A673 (cell line): ENCODE results near the gene EML6. TPM values are rescaled to one million over a fixed set of nuclear protein-coding genes. Genes with fewer than 3 reads are reported as not detected.

ENCODE experiments used
- BruUV-seq: library from RNA; stranded (reverse); fragments of 400-500 nt; replicated peaks from 2 replicates; lab custom pipeline; 2021; lab: Mats Ljungman, UMichigan
- CTCF ChIA-PET: fragments of 300-600 bp; sonication (Branson Sonifier 250); formaldehyde crosslinking; loops from one replicate; lab custom pipeline; 2022; ENCODE audit warnings: antibody characterized with exemption; lab: Charles Lee
- POLR2A ChIA-PET: fragments of 300-600 bp; sonication (Branson Sonifier 250); formaldehyde crosslinking; loops from one replicate; lab custom pipeline; 2022; ENCODE audit warnings: antibody characterized with exemption; ENCODE audit not compliant: low non-redundant PET; lab: Charles Lee
- DNase-seq: peaks from one replicate; pipeline ENCODE4 v3.0.0-alpha.2; 2015; ENCODE audit warnings: low spot score
- H3K27ac ChIP-seq: fragments of 200-600 bp; sonication (generic); 2 replicates; pipeline ENCODE4 v1.5.1; 2016; ENCODE audit warnings: mixed run types, low read depth, mild to moderate bottlenecking, mixed read lengths, antibody characterized with exemption, low read length; ENCODE audit not compliant: poor library complexity, severe bottlenecking
- H3K27me3 ChIP-seq: fragments of 200-600 bp; sonication (generic); replicated peaks from 2 replicates; pipeline ENCODE4 v1.6.1; 2017; ENCODE audit warnings: mixed run types, low read depth, mild to moderate bottlenecking, mixed read lengths, antibody characterized with exemption, low read length; ENCODE audit not compliant: insufficient read depth, poor library complexity
- H3K36me3 ChIP-seq: fragments of 200-600 bp; sonication (generic); 2 replicates; pipeline ENCODE4 v1.6.1; 2016; ENCODE audit warnings: mixed run types, mild to moderate bottlenecking, mixed read lengths, antibody characterized with exemption, low read length; ENCODE audit not compliant: insufficient read depth, poor library complexity, severe bottlenecking
- H3K4me1 ChIP-seq: fragments of 200-600 bp; sonication (generic); 2 replicates; pipeline ENCODE4 v1.6.1; 2017; ENCODE audit warnings: mixed run types, mild to moderate bottlenecking, mixed read lengths, antibody characterized with exemption, low read length; ENCODE audit not compliant: insufficient read depth, poor library complexity, severe bottlenecking
- H3K4me3 ChIP-seq: fragments of 200-600 bp; sonication (generic); 2 replicates; pipeline ENCODE4 v1.5.1; 2016; ENCODE audit warnings: low read depth, mixed run types, mild to moderate bottlenecking, mixed read lengths, low read length; ENCODE audit not compliant: poor library complexity, severe bottlenecking
- H3K9me3 ChIP-seq: fragments of 200-600 bp; sonication (generic); 2 replicates; pipeline ENCODE4 v1.6.1; 2016; ENCODE audit warnings: mixed run types, low read depth, mild to moderate bottlenecking, mixed read lengths, antibody characterized with exemption, low read length; ENCODE audit not compliant: poor library complexity, severe bottlenecking
- CTCF ChIP-seq: fragments of 300-800, 200-600 bp; sonication (generic); conservative IDR thresholded peaks from 2 replicates; pipeline ENCODE4 v1.5.1; 2017; ENCODE audit warnings: low read depth, mild to moderate bottlenecking, antibody characterized with exemption, low read length, moderate library complexity, mixed read lengths
- EZH2 ChIP-seq: fragments of 200-600 bp; sonication (generic); IDR thresholded peaks from 2 replicates; pipeline ENCODE4 v1.6.1; 2017; ENCODE audit warnings: borderline replicate concordance, low read depth, mild to moderate bottlenecking, mixed read lengths, antibody characterized with exemption, low read length; ENCODE audit not compliant: poor library complexity, severe bottlenecking
- intact Hi-C: fragments of 100-400 bp; cut with micrococcal nuclease; formaldehyde crosslinking; loops from one replicate; pipeline ENCODE4 v1.10.0; 2022; ENCODE audit not compliant: unreplicated experiment
- total RNA-seq: library from RNA; stranded (reverse); gene quantifications from 2 replicates; pipeline ENCODE4 v1.2.3, GENCODE V29; 2021

Gene EML6
- total RNA-seq, 1 experiment from 2014 or later: 1.9 TPM

- DNase-seq: no peak
- intact Hi-C loops: no loop called here
- no TSS peak for BruUV-seq
- CTCF ChIA-PET: no interaction called here
- Histone ChIP-seq H3K9me3 (no peaks in the 10 kb centered on the region), H3K27me3 (no peaks in the 10 kb centered on the region), H3K4me3 (no peak overlapping the region), H3K36me3 (no peaks in the 10 kb centered on the region), H3K4me1 (peaks cover 20% of the 10 kb centered on the region), H3K27ac (no peak overlapping the region)
- no peak for TF ChIP-seq CTCF
- TF ChIP-seq EZH2: no peak
- POLR2A ChIA-PET: no interaction called here
These were observed 231.4 kb downstream of the EML6 start for GRCh38 chr2:54954705-54955357.

GRCh38 chr2:54955358-54956110 is 232.1 kb downstream of the EML6 start:
- peaks cover 20% of the 10 kb centered on the region for H3K4me1 ChIP-seq
- TF ChIP-seq EZH2: no peak
- TF ChIP-seq CTCF: no peak
- H3K9me3 ChIP-seq: no peaks in the 10 kb centered on the region
- H3K27ac ChIP-seq: no peak overlapping the region
- H3K27me3 ChIP-seq: no peaks in the 10 kb centered on the region
- H3K36me3 ChIP-seq: no peaks in the 10 kb centered on the region
- intact Hi-C loops: no loop called here
- BruUV-seq: no TSS peak
- no peak for DNase-seq
- POLR2A ChIA-PET: no interaction called here
- H3K4me3 ChIP-seq: no peak overlapping the region
- CTCF ChIA-PET: no interaction called here

- no peaks in the 10 kb centered on the region for H3K36me3 ChIP-seq
- no peak for TF ChIP-seq CTCF
- no peak for TF ChIP-seq EZH2
- H3K27ac ChIP-seq: no peak overlapping the region
- ChIA-PET POLR2A (no interaction called here), CTCF (no interaction called here)
- no TSS peak for BruUV-seq
- no peaks in the 10 kb centered on the region for H3K9me3 ChIP-seq
- intact Hi-C loops: no loop called here
- H3K4me3 ChIP-seq: no peak overlapping the region
- H3K27me3 ChIP-seq: no peaks in the 10 kb centered on the region
- no peak for DNase-seq
- peaks cover 20% of the 10 kb centered on the region for H3K4me1 ChIP-seq
These were observed 232.7 kb downstream of the EML6 start for GRCh38 chr2:54956111-54956627.
